Measurements from ENCODE around the gene SHROOM4. TPM values are rescaled to one million over a fixed set of nuclear protein-coding genes. Genes with fewer than 3 reads are reported as not detected.

Gene SHROOM4
- total RNA-seq, 1 experiment from 2014 or later, result 6.8 TPM

- Histone ChIP-seq H3K9me3 (replicated peaks) (no peaks in the 10 kb centered on the region), H3K36me3 (no peaks in the 10 kb centered on the region), H3K4me1 (no peaks in the 10 kb centered on the region), H3K4me3 (no peak overlapping the region), H3K27me3 (no peaks in the 10 kb centered on the region), H3K27ac (no peak overlapping the region)
- DNase-seq, result peak in 1 of 2 experiments; percentile 16
These were observed 178.1 kb downstream of the SHROOM4 start for GRCh38 chrX:50635817-50636365.

GRCh38 chrX:50635162-50635561 is 178.8 kb downstream of the SHROOM4 start:
- DNase-seq, result no peak
- H3K4me1 ChIP-seq, result no peaks in the 10 kb centered on the region
- no peak overlapping the region for H3K27ac ChIP-seq

GRCh38 chrX:50629774-50630173 is 184.2 kb downstream of the SHROOM4 start:
- Histone ChIP-seq H3K9me3 (replicated peaks) (no peaks in the 10 kb centered on the region), H3K36me3 (no peaks in the 10 kb centered on the region), H3K27me3 (no peaks in the 10 kb centered on the region), H3K4me3 (no peak overlapping the region), H3K4me1 (no peaks in the 10 kb centered on the region), H3K27ac (no peak overlapping the region)
- no peak for DNase-seq

More at GRCh38 chrX:50635162-50635561, 178.8 kb downstream of the SHROOM4 start:
- Histone ChIP-seq H3K9me3 (replicated peaks) (no peaks in the 10 kb centered on the region), H3K27me3 (no peaks in the 10 kb centered on the region), H3K36me3 (no peaks in the 10 kb centered on the region), H3K4me3 (no peak overlapping the region)

GRCh38 chrX:50627696-50628095 is 186.3 kb downstream of the SHROOM4 start:
- Histone ChIP-seq H3K27me3 (no peaks in the 10 kb centered on the region), H3K4me3 (no peak overlapping the region), H3K4me1 (no peaks in the 10 kb centered on the region), H3K36me3 (no peaks in the 10 kb centered on the region), H3K27ac (no peak overlapping the region), H3K9me3 (replicated peaks) (no peaks in the 10 kb centered on the region)
- no peak for DNase-seq

- no peaks in the 10 kb centered on the region for H3K9me3 ChIP-seq (replicated peaks)
- no peaks in the 10 kb centered on the region for H3K4me1 ChIP-seq
- H3K27ac ChIP-seq, result no peak overlapping the region
- no peak for DNase-seq
- H3K27me3 ChIP-seq, result no peaks in the 10 kb centered on the region
- no peaks in the 10 kb centered on the region for H3K36me3 ChIP-seq
- no peak overlapping the region for H3K4me3 ChIP-seq
These were observed 187.6 kb downstream of the SHROOM4 start for GRCh38 chrX:50626432-50626831.

GRCh38 chrX:50622751-50623150 is 191.2 kb downstream of the SHROOM4 start:
- no peaks in the 10 kb centered on the region for H3K36me3 ChIP-seq
- no peak for DNase-seq
- no peaks in the 10 kb centered on the region for H3K27me3 ChIP-seq
- no peak overlapping the region for H3K27ac ChIP-seq
- H3K4me3 ChIP-seq, result no peak overlapping the region
- no peaks in the 10 kb centered on the region for H3K9me3 ChIP-seq (replicated peaks)
- no peaks in the 10 kb centered on the region for H3K4me1 ChIP-seq

GRCh38 chrX:50618788-50619558 is 195.0 kb downstream of the SHROOM4 start:
- DNase-seq, result no peak
- Histone ChIP-seq H3K9me3 (replicated peaks) (no peaks in the 10 kb centered on the region), H3K4me1 (no peaks in the 10 kb centered on the region), H3K4me3 (no peak overlapping the region), H3K27me3 (no peaks in the 10 kb centered on the region), H3K27ac (no peak overlapping the region), H3K36me3 (no peaks in the 10 kb centered on the region)

- Histone ChIP-seq H3K9me3 (replicated peaks) (no peaks in the 10 kb centered on the region), H3K4me1 (no peaks in the 10 kb centered on the region), H3K36me3 (no peaks in the 10 kb centered on the region), H3K27me3 (no peaks in the 10 kb centered on the region), H3K27ac (no peak overlapping the region), H3K4me3 (no peak overlapping the region)
- DNase-seq, result no peak
These were observed 196.8 kb downstream of the SHROOM4 start for GRCh38 chrX:50617183-50617582.

GRCh38 chrX:50615570-50616158 is 198.3 kb downstream of the SHROOM4 start:
- no peaks in the 10 kb centered on the region for H3K9me3 ChIP-seq (replicated peaks)
- no peaks in the 10 kb centered on the region for H3K27me3 ChIP-seq
- no peaks in the 10 kb centered on the region for H3K36me3 ChIP-seq
- no peak overlapping the region for H3K27ac ChIP-seq
- no peak overlapping the region for H3K4me3 ChIP-seq
- DNase-seq, result no peak
- H3K4me1 ChIP-seq, result no peaks in the 10 kb centered on the region

GRCh38 chrX:50614460-50614859 is 199.5 kb downstream of the SHROOM4 start:
- no peak overlapping the region for H3K27ac ChIP-seq
- H3K4me1 ChIP-seq, result no peaks in the 10 kb centered on the region
- H3K9me3 ChIP-seq (replicated peaks), result no peaks in the 10 kb centered on the region
- no peaks in the 10 kb centered on the region for H3K36me3 ChIP-seq
- H3K27me3 ChIP-seq, result no peaks in the 10 kb centered on the region
- DNase-seq, result no peak
- H3K4me3 ChIP-seq, result no peak overlapping the region

GRCh38 chrX:50613846-50614245 is 200.1 kb downstream of the SHROOM4 start:
- no peak overlapping the region for H3K27ac ChIP-seq
- no peaks in the 10 kb centered on the region for H3K27me3 ChIP-seq
- H3K4me1 ChIP-seq, result no peaks in the 10 kb centered on the region
- DNase-seq, result no peak
- no peaks in the 10 kb centered on the region for H3K36me3 ChIP-seq
- H3K4me3 ChIP-seq, result no peak overlapping the region
- H3K9me3 ChIP-seq (replicated peaks), result no peaks in the 10 kb centered on the region

GRCh38 chrX:50609796-50610195 is 204.2 kb downstream of the SHROOM4 start:
- no peaks in the 10 kb centered on the region for H3K27me3 ChIP-seq
- H3K36me3 ChIP-seq, result no peaks in the 10 kb centered on the region
- DNase-seq, result peak in 1 of 2 experiments; percentile 12
- no peaks in the 10 kb centered on the region for H3K9me3 ChIP-seq (replicated peaks)
- no peaks in the 10 kb centered on the region for H3K4me1 ChIP-seq
- H3K27ac ChIP-seq, result no peak overlapping the region
- H3K4me3 ChIP-seq, result no peak overlapping the region

- no peak for DNase-seq
- H3K4me1 ChIP-seq, result no peaks in the 10 kb centered on the region
- no peak overlapping the region for H3K4me3 ChIP-seq
- H3K36me3 ChIP-seq, result no peaks in the 10 kb centered on the region
- H3K27ac ChIP-seq, result no peak overlapping the region
- H3K27me3 ChIP-seq, result no peaks in the 10 kb centered on the region
- no peaks in the 10 kb centered on the region for H3K9me3 ChIP-seq (replicated peaks)
These were observed 207.6 kb downstream of the SHROOM4 start for GRCh38 chrX:50606300-50606950.

GRCh38 chrX:50596056-50596455 is 217.9 kb downstream of the SHROOM4 start:
- Histone ChIP-seq H3K27ac (no peak overlapping the region), H3K4me1 (no peaks in the 10 kb centered on the region), H3K27me3 (no peaks in the 10 kb centered on the region), H3K36me3 (no peaks in the 10 kb centered on the region), H3K9me3 (replicated peaks) (no peaks in the 10 kb centered on the region), H3K4me3 (no peak overlapping the region)
- no peak for DNase-seq

- Histone ChIP-seq H3K27ac (no peak overlapping the region), H3K4me3 (no peak overlapping the region), H3K4me1 (no peaks in the 10 kb centered on the region), H3K36me3 (no peaks in the 10 kb centered on the region), H3K9me3 (replicated peaks) (no peaks in the 10 kb centered on the region), H3K27me3 (no peaks in the 10 kb centered on the region)
- DNase-seq, result no peak
These were observed 219.2 kb downstream of the SHROOM4 start for GRCh38 chrX:50594788-50595187.

Data from SJCRH30 (cell line).